Mesenchymal stem cell (in vitro differentiated cells and primary cell): ENCODE results near the gene CUBN.
A peak's percentile ranks its signal among the peaks of the same experiment; 100 is the strongest.
"Not testable (repeated sequence)": the region's sequence is repeated elsewhere in the genome, so short reads cannot be mapped to it uniquely, and the experiment has no call there.

Experiments used
- DNase-seq: peaks from one replicate; pipeline ENCODE4 v3.0.0-alpha.2; 2013
- H2AFZ ChIP-seq: one replicate; pipeline ENCODE4 v1.6.1; 2013; ENCODE audit warnings: low read depth, mild to moderate bottlenecking, control low read depth, inconsistent platforms, low read length, moderate library complexity
- H2AK5ac ChIP-seq: 2 replicates; pipeline ENCODE4 v1.6.1; 2013; ENCODE audit warnings: low read length, moderate library complexity, mild to moderate bottlenecking, inconsistent platforms; ENCODE audit not compliant: severe bottlenecking
- H2BK120ac ChIP-seq: one replicate; pipeline ENCODE4 v1.6.1; 2013; ENCODE audit warnings: low read depth, mild to moderate bottlenecking, inconsistent platforms, low read length, moderate library complexity
- H2BK12ac ChIP-seq, 2 experiments: one replicate each; pipeline ENCODE4 v1.6.1; 2013; ENCODE audit warnings: inconsistent platforms in 2 of 2, low read length in 2 of 2, mild to moderate bottlenecking in 2 of 2, moderate library complexity in 2 of 2, control low read depth in 1 of 2
- H2BK15ac ChIP-seq: one replicate; pipeline ENCODE4 v1.6.1; 2013; ENCODE audit warnings: mild to moderate bottlenecking, low read depth, inconsistent platforms; ENCODE audit not compliant: poor library complexity, severe bottlenecking
- H2BK5ac ChIP-seq: 2 replicates; pipeline ENCODE4 v1.6.1; 2013; ENCODE audit warnings: low read depth, mild to moderate bottlenecking, low read length, control low read depth, inconsistent platforms; ENCODE audit not compliant: poor library complexity, severe bottlenecking
- H3K14ac ChIP-seq, 2 experiments: one replicate each; pipeline ENCODE4 v1.6.1; 2013; ENCODE audit warnings: inconsistent platforms in 2 of 2, low read length in 2 of 2, control low read depth in 1 of 2, mild to moderate bottlenecking in 1 of 2, moderate library complexity in 1 of 2
- H3K18ac ChIP-seq, 2 experiments: one replicate each; pipeline ENCODE4 v1.6.1; 2013; ENCODE audit warnings: inconsistent platforms in 2 of 2, low read length in 2 of 2, control low read depth in 1 of 2, low read depth in 1 of 2, mild to moderate bottlenecking in 1 of 2
- H3K23ac ChIP-seq, 2 experiments: one replicate each; pipeline ENCODE4 v1.6.1; 2013; ENCODE audit warnings: inconsistent platforms in 2 of 2, low read length in 2 of 2, mild to moderate bottlenecking in 2 of 2, moderate library complexity in 2 of 2, control low read depth in 1 of 2
- H3K27ac ChIP-seq: 2 replicates; pipeline ENCODE4 v1.5.1; 2013; ENCODE audit warnings: mild to moderate bottlenecking, moderate library complexity, low read length, control low read depth, inconsistent platforms; ENCODE audit not compliant: poor library complexity, severe bottlenecking
- H3K27me3 ChIP-seq, 2 experiments: 2 replicates each; pipeline versions ENCODE4 v1.6.1 to v1.7.0; 2013; ENCODE audit warnings: low read length in 2 of 2, mild to moderate bottlenecking in 2 of 2, moderate library complexity in 2 of 2, control low read depth in 1 of 2, inconsistent platforms in 1 of 2; ENCODE audit not compliant: control insufficient read depth in 1 of 2, insufficient read depth in 1 of 2
- H3K36me3 ChIP-seq, 2 experiments: 2 replicates each; pipeline versions ENCODE4 v1.6.1 to v1.7.0; 2013; ENCODE audit warnings: low read length in 2 of 2, control low read depth in 1 of 2, inconsistent platforms in 1 of 2, low read depth in 1 of 2, mild to moderate bottlenecking in 1 of 2; ENCODE audit not compliant: insufficient read depth in 2 of 2, control insufficient read depth in 1 of 2
- H3K4ac ChIP-seq, 2 experiments: one replicate each; pipeline ENCODE4 v1.6.1; 2013; ENCODE audit warnings: inconsistent platforms in 2 of 2, low read length in 2 of 2, mild to moderate bottlenecking in 2 of 2, moderate library complexity in 2 of 2, control low read depth in 1 of 2, low read depth in 1 of 2
- H3K4me1 ChIP-seq: 2 replicates; pipeline ENCODE4 v1.6.1; 2013; ENCODE audit warnings: low read depth, low read length, control low read depth; ENCODE audit not compliant: control insufficient read depth, insufficient read depth
- H3K4me2 ChIP-seq: 2 replicates; pipeline ENCODE4 v1.6.1; 2013; ENCODE audit warnings: low read length, mild to moderate bottlenecking, inconsistent platforms; ENCODE audit not compliant: poor library complexity, severe bottlenecking
- H3K4me3 ChIP-seq, 2 experiments: 2 replicates each; pipeline versions ENCODE4 v1.5.1 to v1.7.0; 2013; ENCODE audit warnings: low read length in 2 of 2, mild to moderate bottlenecking in 2 of 2, control low read depth in 1 of 2, low read depth in 1 of 2; ENCODE audit not compliant: insufficient read depth in 1 of 2
- H3K79me1 ChIP-seq: replicated peaks from 2 replicates; pipeline ENCODE4 v1.6.1; 2013; ENCODE audit warnings: mild to moderate bottlenecking, control low read depth, low read length, inconsistent platforms; ENCODE audit not compliant: poor library complexity, severe bottlenecking
- H3K9ac ChIP-seq: 2 replicates; pipeline ENCODE4 v1.7.0; 2013; ENCODE audit warnings: mild to moderate bottlenecking, low read length, moderate library complexity
- H3K9me3 ChIP-seq: 2 replicates; pipeline ENCODE4 v1.7.0; 2013; ENCODE audit warnings: mild to moderate bottlenecking, low read length; ENCODE audit not compliant: control insufficient read depth
- H4K8ac ChIP-seq: one replicate; pipeline ENCODE4 v1.6.1; 2013; ENCODE audit warnings: inconsistent platforms, mild to moderate bottlenecking, low read length, moderate library complexity
- H4K91ac ChIP-seq: one replicate; pipeline ENCODE4 v1.6.1; 2013; ENCODE audit warnings: mild to moderate bottlenecking, low read length, inconsistent platforms
- WGBS: methylation state at CpG from one replicate; pipeline ENCODE4 v1.1.7; 2013; ENCODE audit warnings: mixed read lengths; 5-methylcytosine and 5-hydroxymethylcytosine counted together

Gene CUBN

DNA sequence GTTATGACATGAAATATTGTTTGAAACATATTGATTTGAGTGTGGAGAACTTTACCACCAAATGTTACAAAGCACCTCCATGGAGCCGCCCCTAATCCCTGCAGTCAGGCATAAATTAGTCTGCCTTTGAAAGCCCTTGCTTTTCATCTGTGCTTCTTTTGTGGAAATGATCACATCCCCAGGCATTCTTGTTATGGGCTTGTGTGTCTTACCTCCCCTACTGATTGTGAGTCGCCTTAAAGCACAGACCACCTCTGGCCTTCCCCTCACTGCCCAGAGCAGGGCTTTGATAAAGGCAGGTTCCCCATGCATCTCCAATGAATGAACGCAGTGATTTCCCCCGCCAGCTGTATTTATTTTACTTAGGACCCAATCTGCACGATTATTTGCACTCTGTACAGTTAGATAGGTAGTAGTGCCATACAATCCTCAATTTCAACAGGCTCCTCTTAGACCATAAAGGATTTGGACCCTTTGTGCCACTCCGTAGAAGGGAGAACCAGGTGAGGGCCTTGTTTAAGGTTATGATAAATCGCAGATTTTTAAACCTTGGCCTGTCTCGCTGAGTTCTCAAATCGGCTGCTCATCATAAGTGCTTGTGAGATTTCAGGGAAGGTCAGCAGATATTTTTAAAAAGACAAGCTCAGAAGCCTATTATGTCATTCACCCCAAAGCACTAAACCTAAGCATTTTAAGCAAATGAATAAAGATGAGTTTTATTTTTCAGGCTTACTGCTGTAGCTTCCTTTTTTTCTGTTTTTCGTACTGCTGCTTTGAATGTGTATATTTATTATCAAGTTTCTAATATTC lies 107.8 kb downstream of the CUBN start:
- peak overlapping the region; percentile 72 for H4K91ac ChIP-seq
- H3K4me3 ChIP-seq: peak overlapping the region in 1 of 2 experiments; percentile 49
- no peak overlapping the region for H3K23ac ChIP-seq
- no peaks in the 10 kb centered on the region for H3K27me3 ChIP-seq
- peak overlapping the region; percentile 46 to 92 for H2BK12ac ChIP-seq
- H3K4me1 ChIP-seq: peaks cover 7% of the 10 kb centered on the region
- no peak overlapping the region for H2BK15ac ChIP-seq
- H2AFZ ChIP-seq: no peak overlapping the region
- H3K4me2 ChIP-seq: no peak overlapping the region
- H3K9me3 ChIP-seq: no peaks in the 10 kb centered on the region
- H3K79me1 ChIP-seq: no peaks in the 10 kb centered on the region
- H3K27ac ChIP-seq: no peak overlapping the region
- H2AK5ac ChIP-seq: no peak overlapping the region
- H3K18ac ChIP-seq: peak overlapping the region in 1 of 2 experiments; percentile 77
- H3K4ac ChIP-seq: no peak overlapping the region
- H4K8ac ChIP-seq: no peak overlapping the region
- H3K9ac ChIP-seq: peak overlapping the region; percentile 94
- 78% methylated on average over 4 of the region's 10 CpGs for WGBS
- no peak overlapping the region for H2BK5ac ChIP-seq
- no peak for DNase-seq
- peak overlapping the region; percentile 6 for H2BK120ac ChIP-seq
- H3K14ac ChIP-seq: no peak overlapping the region
- peaks cover 0 to 4% of the 10 kb centered on the region in 2 experiments for H3K36me3 ChIP-seq

DNA sequence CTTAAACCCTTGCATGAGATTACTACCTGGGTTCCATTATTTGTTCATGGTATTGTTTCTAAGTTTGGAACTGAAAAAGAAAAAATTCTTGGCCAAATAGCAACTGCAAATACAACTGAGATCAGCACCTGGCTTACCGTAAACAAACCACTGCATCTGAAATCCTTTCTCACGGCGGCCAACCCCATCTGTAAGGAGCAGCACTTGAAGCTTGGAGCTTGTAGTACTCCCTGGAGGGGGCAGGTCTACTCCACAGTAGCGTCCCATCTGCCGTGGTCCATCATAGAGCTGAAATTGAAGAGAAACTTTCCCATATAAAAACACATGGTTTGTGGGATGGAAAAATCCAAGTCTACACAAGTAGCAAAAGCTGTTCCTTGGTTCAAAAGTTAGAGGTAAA lies 109.9 kb downstream of the CUBN start:
- Histone ChIP-seq H3K4ac (peak overlapping the region in 1 of 2 experiments; percentile 95), H2BK120ac (no peak overlapping the region), H3K4me3 (no peak overlapping the region), H3K4me1 (peaks cover 1% of the 10 kb centered on the region), H4K8ac (peak overlapping the region; percentile 37), H2AK5ac (peak overlapping the region; percentile 65), H3K27ac (no peak overlapping the region), H3K9me3 (no peaks in the 10 kb centered on the region), H3K79me1 (no peaks in the 10 kb centered on the region), H2BK12ac (peak overlapping the region in 1 of 2 experiments; percentile 78), H3K27me3 (no peaks in the 10 kb centered on the region), H3K18ac (peak overlapping the region in 1 of 2 experiments; percentile 9), H3K23ac (no peak overlapping the region), H3K14ac (no peak overlapping the region), H3K9ac (no peak overlapping the region), H3K36me3 (peaks cover 0 to 4% of the 10 kb centered on the region in 2 experiments), H2BK5ac (no peak overlapping the region), H3K4me2 (no peak overlapping the region), H4K91ac (no peak overlapping the region), H2AFZ (no peak overlapping the region), H2BK15ac (no peak overlapping the region)
- DNase-seq: peak; percentile 32
- WGBS: 73% methylated on average over 4 of the region's 5 CpGs

GRCh38 chr10:17013131-17013983 lies 116.3 kb downstream of the CUBN start:
- H3K9ac ChIP-seq: peak overlapping the region; percentile 41
- H3K14ac ChIP-seq, H3K79me1 ChIP-seq, H3K27ac ChIP-seq, H3K9me3 ChIP-seq, H4K8ac ChIP-seq, H2BK15ac ChIP-seq, H3K4me3 ChIP-seq, H3K4me2 ChIP-seq, H2BK12ac ChIP-seq, H2BK5ac ChIP-seq, H3K18ac ChIP-seq, H4K91ac ChIP-seq, H3K4me1 ChIP-seq, H3K36me3 ChIP-seq, H2AK5ac ChIP-seq, H3K27me3 ChIP-seq, DNase-seq, H3K4ac ChIP-seq, H3K23ac ChIP-seq: not testable (repeated sequence)
- peak overlapping the region; percentile 51 for H2AFZ ChIP-seq
- WGBS: 91% methylated on average over 1 of the region's 2 CpGs
- H2BK120ac ChIP-seq: peak overlapping the region; percentile 49

- not testable (repeated sequence) for H2BK12ac ChIP-seq, H3K36me3 ChIP-seq, H2AK5ac ChIP-seq, H3K9ac ChIP-seq, H3K9me3 ChIP-seq, H2BK15ac ChIP-seq, H4K8ac ChIP-seq, H3K27me3 ChIP-seq, DNase-seq, H3K14ac ChIP-seq, H3K4me2 ChIP-seq, H3K4me1 ChIP-seq, H3K23ac ChIP-seq, H4K91ac ChIP-seq, H2AFZ ChIP-seq, H3K27ac ChIP-seq, H2BK5ac ChIP-seq, H2BK120ac ChIP-seq, H3K4ac ChIP-seq, H3K79me1 ChIP-seq, H3K4me3 ChIP-seq, H3K18ac ChIP-seq
These were observed 116.9 kb downstream of the CUBN start for GRCh38 chr10:17012731-17013130.
